HL-60 (cell line): Measurements from ENCODE around the gene SNAI3.

ENCODE experiments used
- DNase-seq, 2 experiments: peaks; one replicate each; pipeline ENCODE4 v3.0.0-alpha.2; 2010 to 2020; ENCODE audit warnings: low read depth in 1 of 2, low spot score in 1 of 2
- H3K27ac ChIP-seq: fragments of 250-450 bp; sonication (Bioruptor Pico); replicated peaks from 2 replicates; pipeline ENCODE4 v1.5.1; 2020; ENCODE audit warnings: mild to moderate bottlenecking, moderate library complexity
- H3K27me3 ChIP-seq: fragments of 250-450 bp; sonication (Bioruptor Pico); 2 replicates; pipeline ENCODE4 v1.5.1; 2021; ENCODE audit warnings: mild to moderate bottlenecking, moderate library complexity; ENCODE audit not compliant: insufficient read depth, poor library complexity, severe bottlenecking
- H3K4me3 ChIP-seq: replicated peaks from 2 replicates; pipeline ENCODE4 v1.5.1; 2011; ENCODE audit warnings: mild to moderate bottlenecking, control low read depth, low read length; ENCODE audit not compliant: insufficient read depth
- CTCF ChIP-seq: IDR thresholded peaks from one replicate; pipeline ENCODE4 v1.5.1; 2011; ENCODE audit warnings: low read length, control low read depth, inconsistent platforms; ENCODE audit not compliant: insufficient read depth
- GABPA ChIP-seq: IDR thresholded peaks from 2 replicates; pipeline ENCODE4 v1.6.1; 2012; ENCODE audit warnings: low read depth
- POLR2AphosphoS5 ChIP-seq: IDR thresholded peaks from 2 replicates; pipeline ENCODE4 v1.6.1; 2012; ENCODE audit warnings: low read depth
- REST ChIP-seq: IDR thresholded peaks from 2 replicates; pipeline ENCODE4 v1.6.1; 2012; ENCODE audit warnings: low read depth; ENCODE audit not compliant: insufficient replicate concordance
- SPI1 ChIP-seq: IDR thresholded peaks from 2 replicates; pipeline ENCODE4 v1.6.1; 2012; ENCODE audit warnings: low read depth, mild to moderate bottlenecking, borderline replicate concordance

Gene SNAI3

GRCh38 chr16:88639231-88640038 lies 46.9 kb downstream of the SNAI3 start:
- DNase-seq: no peak
- peaks cover 3% of the 10 kb centered on the region for H3K27me3 ChIP-seq
- H3K4me3 ChIP-seq: no peak overlapping the region
- TF ChIP-seq CTCF (no peak), GABPA (no peak), POLR2AphosphoS5 (no peak), REST (no peak), SPI1 (no peak)
- H3K27ac ChIP-seq: no peak overlapping the region

GRCh38 chr16:88638323-88639230 lies 47.7 kb downstream of the SNAI3 start, which contains the start of gene IL17C:
Gene IL17C (plus strand): TSS chr16:88638572. CDS start chr16:88638642, 70 bp downstream.
- Histone ChIP-seq H3K27ac (no peak within 1 kb of the TSS), H3K4me3 (no peak within 1 kb of the TSS), H3K27me3 (peaks cover 3% of the 10 kb centered on the region)
- TF ChIP-seq REST (no peak), GABPA (no peak), SPI1 (no peak), POLR2AphosphoS5 (no peak), CTCF (no peak)
- DNase-seq: no peak

- H3K27me3 ChIP-seq: peaks cover 3% of the 10 kb centered on the region
- no peak for TF ChIP-seq REST
- TF ChIP-seq SPI1: no peak
- no peak for TF ChIP-seq CTCF
- no peak for TF ChIP-seq POLR2AphosphoS5
- DNase-seq: no peak
- no peak overlapping the region for H3K4me3 ChIP-seq
- no peak overlapping the region for H3K27ac ChIP-seq
These were observed 49.6 kb downstream of the SNAI3 start for GRCh38 chr16:88636488-88637265.
